Endothelial cell of umbilical vein (primary cell): ENCODE measurements around the gene IL3. TPM values are rescaled to one million over a fixed set of nuclear protein-coding genes. Genes with fewer than 3 reads are reported as not detected.

Experiments used
- BruUV-seq: library from RNA; stranded (reverse); fragments of 400-500 nt; replicated peaks from 2 replicates; lab custom pipeline; 2021; lab: Mats Ljungman, UMichigan
- CTCF ChIA-PET: fragments of 300-600, 350-600 bp; sonication (Branson Sonifier 250); formaldehyde crosslinking; loops from one replicate; lab custom pipeline; 2021; ENCODE audit warnings: antibody characterized with exemption, inconsistent platforms; lab: Charles Lee
- POLR2A ChIA-PET: fragments of 300-600, 350-600 bp; sonication (Branson Sonifier 250); formaldehyde crosslinking; loops from one replicate; lab custom pipeline; 2021; ENCODE audit warnings: antibody characterized with exemption, inconsistent platforms; lab: Charles Lee
- DNase-seq: peaks from one replicate; pipeline ENCODE4 v3.0.0-alpha.2; 2011; ENCODE audit warnings: low read depth, low spot score
- FAIRE-seq: peaks from 2 replicates; lab custom pipeline; 2011; peaks lifted over from hg19 to GRCh38; lab: Jason Lieb, UNC
- H2AFZ ChIP-seq: 2 replicates; pipeline ENCODE4 v1.6.0; 2012; ENCODE audit warnings: low read depth, low read length, control low read depth, inconsistent platforms
- H3K27ac ChIP-seq: 2 replicates; pipeline ENCODE4 v1.5.1; 2011; ENCODE audit warnings: low read depth, mild to moderate bottlenecking, control low read depth, low read length, moderate library complexity; ENCODE audit not compliant: insufficient read depth
- H3K27me3 ChIP-seq, 2 experiments: 2 replicates each; pipeline versions ENCODE4 v1.6.0 to v1.6.1; 2011; ENCODE audit warnings: low read length in 2 of 2, mixed read lengths in 1 of 2; ENCODE audit not compliant: control insufficient read depth in 2 of 2, insufficient read depth in 2 of 2
- H3K36me3 ChIP-seq, 2 experiments: 2 replicates in 1 of 2; 3 replicates in 1 of 2; pipeline ENCODE4 v1.5.1; 2011; ENCODE audit warnings: low read length in 2 of 2, mild to moderate bottlenecking in 1 of 2, moderate library complexity in 1 of 2; ENCODE audit not compliant: control insufficient read depth in 2 of 2, insufficient read depth in 2 of 2; ENCODE audit errors: extremely low read depth in 1 of 2
- H3K4me1 ChIP-seq: 3 replicates; pipeline ENCODE4 v1.5.1; 2011; ENCODE audit warnings: mild to moderate bottlenecking, low read length; ENCODE audit not compliant: control insufficient read depth, insufficient read depth; ENCODE audit errors: extremely low read depth
- H3K4me2 ChIP-seq: 2 replicates; pipeline ENCODE4 v1.6.1; 2011; ENCODE audit warnings: low read length, control low read depth, mixed read lengths; ENCODE audit not compliant: insufficient read depth
- H3K4me3 ChIP-seq, 3 experiments: fragments of 200-600 bp in 1 of 3; sonication (generic), shearing (Covaris generic) in 1 of 3; replicated peaks in 1 of 3; 2 replicates each; pipeline ENCODE4 v1.5.1; 2011 to 2016; ENCODE audit warnings: control low read depth in 3 of 3, low read length in 3 of 3, mild to moderate bottlenecking in 2 of 3, inconsistent platforms in 1 of 3, low read depth in 1 of 3, moderate library complexity in 1 of 3; ENCODE audit not compliant: insufficient read depth in 1 of 3
- H3K79me2 ChIP-seq: 2 replicates; pipeline ENCODE4 v1.6.0; 2012; ENCODE audit warnings: low read length, inconsistent platforms; ENCODE audit not compliant: control insufficient read depth, insufficient read depth
- H3K9ac ChIP-seq: replicated peaks from 2 replicates; pipeline ENCODE3; 2011; ENCODE audit warnings: low read length, control low read depth; ENCODE audit not compliant: insufficient read depth; ENCODE audit errors: extremely low read depth
- H3K9me1 ChIP-seq: replicated peaks from 3 replicates; pipeline ENCODE4 v1.6.0; 2011; ENCODE audit warnings: mild to moderate bottlenecking, low read length; ENCODE audit not compliant: control insufficient read depth, insufficient read depth; ENCODE audit errors: extremely low read depth
- H3K9me3 ChIP-seq: replicated peaks from 2 replicates; pipeline ENCODE4 v1.5.1; 2012; ENCODE audit warnings: low read length, inconsistent platforms; ENCODE audit not compliant: control insufficient read depth, insufficient read depth
- H4K20me1 ChIP-seq: replicated peaks from 2 replicates; pipeline ENCODE3; 2011; ENCODE audit warnings: mild to moderate bottlenecking, low read length; ENCODE audit not compliant: control insufficient read depth, insufficient read depth; ENCODE audit errors: extremely low read depth
- EZH2 ChIP-seq: IDR thresholded peaks from 2 replicates; pipeline ENCODE4 v1.6.1; 2012; ENCODE audit warnings: borderline replicate concordance, low read depth, mild to moderate bottlenecking, moderate library complexity, low read length, inconsistent platforms; ENCODE audit not compliant: severe bottlenecking
- FOS ChIP-seq: IDR thresholded peaks from 2 replicates; pipeline ENCODE4 v1.6.1; 2011; ENCODE audit warnings: mild to moderate bottlenecking, low read length, moderate library complexity, borderline replicate concordance; ENCODE audit not compliant: insufficient read depth
- GATA2 ChIP-seq: IDR thresholded peaks from 2 replicates; pipeline ENCODE4 v1.7.0; 2011; ENCODE audit warnings: low read depth, mild to moderate bottlenecking, moderate library complexity, mixed read lengths, low read length; ENCODE audit not compliant: insufficient read length, insufficient read depth
- JUN ChIP-seq: IDR thresholded peaks from 2 replicates; pipeline ENCODE4 v1.6.1; 2011; ENCODE audit warnings: borderline replicate concordance, low read depth; ENCODE audit not compliant: insufficient read length, insufficient read depth
- MYC ChIP-seq: IDR thresholded peaks from one replicate; pipeline ENCODE4 v1.6.1; 2011; ENCODE audit warnings: mild to moderate bottlenecking, low read depth, low read length
- POLR2A ChIP-seq: IDR thresholded peaks from 2 replicates; pipeline ENCODE4 v1.6.1; 2012; ENCODE audit warnings: low read depth, mild to moderate bottlenecking, control low read depth, low read length
- POLR2AphosphoS5 ChIP-seq: IDR thresholded peaks from 2 replicates; pipeline ENCODE4 v1.6.1; 2012; ENCODE audit warnings: low read depth, mild to moderate bottlenecking, control low read depth, low read length, moderate library complexity; ENCODE audit not compliant: insufficient read depth
- dilution Hi-C: fragments of 300-500 bp; cut with MboI; formaldehyde crosslinking; loops from one replicate; pipeline ENCODE4 v1.15.0; 2019; ENCODE audit warnings: low sequenced_read_pairs; ENCODE audit not compliant: extremely low pct_ligation_motif_present
- intact Hi-C: fragments of 100-400 bp; cut with micrococcal nuclease; formaldehyde crosslinking; loops from one replicate; pipeline ENCODE4 v1.10.0; 2022
- polyA plus RNA-seq, 4 experiments: library from polyadenylated mRNA; depleted of rRNA in 3 of 4; stranded (reverse) in 3 of 4; unstranded in 1 of 4; fragments of >200 nt; gene quantifications; 2 replicates each; pipeline versions ENCODE4 v1.2.1 to v1.2.3, GENCODE V29; 2011 to 2012; ENCODE audit warnings: missing spikeins in 1 of 4
- total RNA-seq: library from RNA; stranded (reverse); gene quantifications from 2 replicates; pipeline ENCODE4 v1.2.3, GENCODE V29; 2021
- TF ChIP-seq, protein P1 (sequence below): IDR thresholded peaks from 2 replicates; pipeline ENCODE4 v1.6.1; 2011; ENCODE audit not compliant: insufficient read depth, insufficient read length
- TF ChIP-seq, protein P2 (sequence below), 2 donors: IDR thresholded peaks; 1 replicate in 1 of 2; 2 replicates in 1 of 2; pipeline ENCODE4 v1.5.1; 2011; ENCODE audit warnings: low read length in 2 of 2, mild to moderate bottlenecking in 2 of 2, moderate library complexity in 2 of 2, control low read depth in 1 of 2, inconsistent platforms in 1 of 2, low read depth in 1 of 2; ENCODE audit not compliant: insufficient read depth in 1 of 2; ENCODE audit errors: extremely low read depth in 1 of 2

The IL3 gene
- total and polyA plus RNA-seq, 2 donors (not counting 3 experiments of a cell fraction or from before 2014, with no cell fraction given): not detected

DNA sequence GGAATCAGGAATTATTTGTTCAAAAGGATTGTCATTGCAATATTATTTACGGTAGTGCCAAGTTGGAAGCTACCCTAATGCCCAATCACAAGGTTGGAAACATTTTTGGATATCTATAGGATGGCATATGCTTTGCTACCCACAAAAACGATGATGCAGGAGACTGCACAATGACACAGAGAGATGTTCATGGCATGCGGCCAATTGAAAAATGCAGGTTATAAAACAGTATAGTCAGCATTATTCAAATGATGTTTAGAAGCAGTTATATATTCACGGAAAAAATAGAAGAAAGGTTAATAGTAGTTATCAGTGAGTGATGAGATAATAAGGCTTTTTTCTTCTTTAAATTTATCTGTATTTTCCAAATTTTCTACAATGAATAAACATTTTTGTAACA lies 43.1 kb upstream of the IL3 start:
- H3K27me3 ChIP-seq: peaks cover 17 to 34% of the 10 kb centered on the region in 2 experiments
- intact Hi-C loops: no loop called here
- no peak for FAIRE-seq

More for the DNA sequence above, 43.1 kb upstream of the IL3 start:
- Histone ChIP-seq H3K4me1 (no peaks in the 10 kb centered on the region), H3K9me3 (no peaks in the 10 kb centered on the region), H3K27ac (no peak overlapping the region), H3K79me2 (no peaks in the 10 kb centered on the region), H3K4me2 (no peak overlapping the region), H3K36me3 (no peaks in the 10 kb centered on the region), H4K20me1 (no peaks in the 10 kb centered on the region), H3K9me1 (no peaks in the 10 kb centered on the region), H3K9ac (no peak overlapping the region), H3K4me3 (no peak overlapping the region), H2AFZ (no peak overlapping the region)
- dilution Hi-C loops: loop anchor here (25.0 kb wide), 1 partner anchor 430 kb away; no protein-coding TSS in a partner anchor
- DNase-seq: no peak
- TF ChIP-seq EZH2 (no peak), JUN (no peak), POLR2AphosphoS5 (no peak), GATA2 (no peak), MYC (no peak), FOS (no peak), POLR2A (no peak)
- TF ChIP-seq, protein P1, sequence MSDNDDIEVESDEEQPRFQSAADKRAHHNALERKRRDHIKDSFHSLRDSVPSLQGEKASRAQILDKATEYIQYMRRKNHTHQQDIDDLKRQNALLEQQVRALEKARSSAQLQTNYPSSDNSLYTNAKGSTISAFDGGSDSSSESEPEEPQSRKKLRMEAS: no peak
- TF ChIP-seq, protein P2, sequence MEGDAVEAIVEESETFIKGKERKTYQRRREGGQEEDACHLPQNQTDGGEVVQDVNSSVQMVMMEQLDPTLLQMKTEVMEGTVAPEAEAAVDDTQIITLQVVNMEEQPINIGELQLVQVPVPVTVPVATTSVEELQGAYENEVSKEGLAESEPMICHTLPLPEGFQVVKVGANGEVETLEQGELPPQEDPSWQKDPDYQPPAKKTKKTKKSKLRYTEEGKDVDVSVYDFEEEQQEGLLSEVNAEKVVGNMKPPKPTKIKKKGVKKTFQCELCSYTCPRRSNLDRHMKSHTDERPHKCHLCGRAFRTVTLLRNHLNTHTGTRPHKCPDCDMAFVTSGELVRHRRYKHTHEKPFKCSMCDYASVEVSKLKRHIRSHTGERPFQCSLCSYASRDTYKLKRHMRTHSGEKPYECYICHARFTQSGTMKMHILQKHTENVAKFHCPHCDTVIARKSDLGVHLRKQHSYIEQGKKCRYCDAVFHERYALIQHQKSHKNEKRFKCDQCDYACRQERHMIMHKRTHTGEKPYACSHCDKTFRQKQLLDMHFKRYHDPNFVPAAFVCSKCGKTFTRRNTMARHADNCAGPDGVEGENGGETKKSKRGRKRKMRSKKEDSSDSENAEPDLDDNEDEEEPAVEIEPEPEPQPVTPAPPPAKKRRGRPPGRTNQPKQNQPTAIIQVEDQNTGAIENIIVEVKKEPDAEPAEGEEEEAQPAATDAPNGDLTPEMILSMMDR (IDR thresholded peaks at IDR 0.05; ENCODE audit: extremely low read depth in 1 of 2, insufficient read depth in 1 of 2, low read depth in 1 of 2, low read length in 2 of 2): no peak
- BruUV-seq: no TSS peak
- ChIA-PET POLR2A (no interaction called here), CTCF (no interaction called here)
